HepG2 (cell line): ENCODE measurements around the gene TEDC2. TPM values are rescaled to one million over a fixed set of nuclear protein-coding genes. Genes with fewer than 3 reads are reported as not detected.

ENCODE experiments used
- AGO1 ChIP-seq: fragments of 200-400 bp; formaldehyde crosslinking; IDR thresholded peaks from 2 replicates; pipeline ENCODE4 v1.6.1; 2017; ENCODE audit warnings: mild to moderate bottlenecking, low read depth, low read length, moderate library complexity; ENCODE audit not compliant: poor library complexity, severe bottlenecking
- AHR ChIP-seq: IDR thresholded peaks from 2 replicates; pipeline ENCODE4 v1.6.1; 2018; ENCODE audit warnings: missing genetic modification reagents, missing compliant biosample characterization
- BRCA1 ChIP-seq: sonication (generic); formaldehyde crosslinking; IDR thresholded peaks from 2 replicates; pipeline ENCODE4 v1.4.0; 2020; ENCODE audit warnings: missing genetic modification reagents
- HMGA1 ChIP-seq: sonication (generic); formaldehyde crosslinking; conservative IDR thresholded peaks from 2 replicates; pipeline ENCODE4 v1.4.0; 2020; ENCODE audit warnings: missing genetic modification reagents
- KAT7 ChIP-seq: IDR thresholded peaks from 2 replicates; pipeline ENCODE4 v1.6.1; 2018; ENCODE audit warnings: borderline replicate concordance, missing compliant biosample characterization
- MYC ChIP-seq: sonication (generic); formaldehyde crosslinking; IDR thresholded peaks from 2 replicates; pipeline ENCODE4 v1.9.0; 2021; ENCODE audit warnings: missing genetic modification reagents, borderline replicate concordance
- NFAT5 ChIP-seq: sonication (generic); formaldehyde crosslinking; IDR thresholded peaks from 2 replicates; pipeline ENCODE4 v1.4.0; 2020; ENCODE audit warnings: missing genetic modification reagents
- NFRKB ChIP-seq: fragments of 450-650 bp; IDR thresholded peaks from 2 replicates; pipeline ENCODE4 v1.6.1; 2017
- NR2C2 ChIP-seq: sonication (generic); formaldehyde crosslinking; IDR thresholded peaks from 2 replicates; pipeline ENCODE4 v1.4.0; 2020; ENCODE audit warnings: missing genetic modification reagents, mild to moderate bottlenecking, moderate library complexity, borderline replicate concordance
- SRY ChIP-seq: sonication (generic); formaldehyde crosslinking; IDR thresholded peaks from 2 replicates; pipeline ENCODE4 v1.8.0; 2022; ENCODE audit warnings: mild to moderate bottlenecking, missing genetic modification reagents
- ZNF354B ChIP-seq: sonication (generic); formaldehyde crosslinking; IDR thresholded peaks from 2 replicates; pipeline ENCODE4 v1.8.0; 2022; ENCODE audit warnings: mild to moderate bottlenecking, missing genetic modification reagents
- ZNF749 ChIP-seq: sonication (generic); formaldehyde crosslinking; IDR thresholded peaks from 2 replicates; pipeline ENCODE4 v1.8.0; 2022; ENCODE audit warnings: mild to moderate bottlenecking, missing genetic modification reagents, moderate library complexity, borderline replicate concordance
- polyA plus RNA-seq, 8 experiments: library from polyadenylated mRNA; depleted of rRNA in 3 of 8; stranded (reverse) in 7 of 8; unstranded in 1 of 8; fragments of >200 nt; fragmentation: Illumina TruSeq in 4 of 8; extraction: Trizol in 4 of 8; gene quantifications; 2 replicates each; pipeline versions ENCODE4 v1.2.1 to v1.2.3, GENCODE V29; 2011 to 2016; ENCODE audit warnings: low read depth in 4 of 8, missing spikeins in 1 of 8, mixed read lengths in 1 of 8; ENCODE audit not compliant: insufficient read depth in 1 of 8
- total RNA-seq, 5 experiments: library from RNA; depleted of rRNA; stranded (reverse); fragments of >200 nt; fragmentation: Illumina TruSeq; extraction: Trizol; gene quantifications; 2 replicates each; pipeline ENCODE4 v1.2.3, GENCODE V29; 2016; ENCODE audit warnings: low read depth in 1 of 5
- TF ChIP-seq, protein P1 (sequence below), 2 experiments: fragments of 450-650 bp in 1 of 2; sonication (generic) in 1 of 2; formaldehyde crosslinking in 1 of 2; IDR thresholded peaks; 2 replicates each; pipeline versions ENCODE4 v1.6.1 to v1.8.0; 2016 to 2022; ENCODE audit warnings: antibody characterized with exemption in 1 of 2, mild to moderate bottlenecking in 1 of 2, missing genetic modification reagents in 1 of 2
- TF ChIP-seq, protein P2 (sequence below): sonication (generic); formaldehyde crosslinking; IDR thresholded peaks from 2 replicates; pipeline ENCODE4 v1.4.0; 2020; ENCODE audit warnings: missing genetic modification reagents

Gene TEDC2
- total and polyA plus RNA-seq, 2 of the 13 experiments (the other 11 are each of a cell fraction or from before 2014, with no cell fraction given), result 6.2 to 24.4 TPM

- TF ChIP-seq NFAT5 (no peak), SRY (CRISPR knock-in tag) (no peak), AGO1 (peak; percentile 51), ZNF749 (CRISPR knock-in tag) (no peak), KAT7 (no peak), BRCA1 (CRISPR knock-in tag) (no peak), NR2C2 (CRISPR knock-in tag) (no peak), ZNF354B (CRISPR knock-in tag) (no peak), MYC (no peak; the same call in 1 of the 2 replicates), AHR (CRISPR knock-in tag) (0 out of 2 replicates have a peak, but pooled peaks have one; percentile 12), NFRKB (no peak), HMGA1 (CRISPR knock-in tag) (no peak)
- TF ChIP-seq, protein P1, sequence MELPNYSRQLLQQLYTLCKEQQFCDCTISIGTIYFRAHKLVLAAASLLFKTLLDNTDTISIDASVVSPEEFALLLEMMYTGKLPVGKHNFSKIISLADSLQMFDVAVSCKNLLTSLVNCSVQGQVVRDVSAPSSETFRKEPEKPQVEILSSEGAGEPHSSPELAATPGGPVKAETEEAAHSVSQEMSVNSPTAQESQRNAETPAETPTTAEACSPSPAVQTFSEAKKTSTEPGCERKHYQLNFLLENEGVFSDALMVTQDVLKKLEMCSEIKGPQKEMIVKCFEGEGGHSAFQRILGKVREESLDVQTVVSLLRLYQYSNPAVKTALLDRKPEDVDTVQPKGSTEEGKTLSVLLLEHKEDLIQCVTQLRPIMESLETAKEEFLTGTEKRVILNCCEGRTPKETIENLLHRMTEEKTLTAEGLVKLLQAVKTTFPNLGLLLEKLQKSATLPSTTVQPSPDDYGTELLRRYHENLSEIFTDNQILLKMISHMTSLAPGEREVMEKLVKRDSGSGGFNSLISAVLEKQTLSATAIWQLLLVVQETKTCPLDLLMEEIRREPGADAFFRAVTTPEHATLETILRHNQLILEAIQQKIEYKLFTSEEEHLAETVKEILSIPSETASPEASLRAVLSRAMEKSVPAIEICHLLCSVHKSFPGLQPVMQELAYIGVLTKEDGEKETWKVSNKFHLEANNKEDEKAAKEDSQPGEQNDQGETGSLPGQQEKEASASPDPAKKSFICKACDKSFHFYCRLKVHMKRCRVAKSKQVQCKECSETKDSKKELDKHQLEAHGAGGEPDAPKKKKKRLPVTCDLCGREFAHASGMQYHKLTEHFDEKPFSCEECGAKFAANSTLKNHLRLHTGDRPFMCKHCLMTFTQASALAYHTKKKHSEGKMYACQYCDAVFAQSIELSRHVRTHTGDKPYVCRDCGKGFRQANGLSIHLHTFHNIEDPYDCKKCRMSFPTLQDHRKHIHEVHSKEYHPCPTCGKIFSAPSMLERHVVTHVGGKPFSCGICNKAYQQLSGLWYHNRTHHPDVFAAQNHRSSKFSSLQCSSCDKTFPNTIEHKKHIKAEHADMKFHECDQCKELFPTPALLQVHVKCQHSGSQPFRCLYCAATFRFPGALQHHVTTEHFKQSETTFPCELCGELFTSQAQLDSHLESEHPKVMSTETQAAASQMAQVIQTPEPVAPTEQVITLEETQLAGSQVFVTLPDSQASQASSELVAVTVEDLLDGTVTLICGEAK (IDR thresholded peaks at IDR 0.05), result no peak
- TF ChIP-seq, protein P1 (CRISPR knock-in tag; IDR thresholded peaks at IDR 0.05), result no peak
- TF ChIP-seq, protein P2, sequence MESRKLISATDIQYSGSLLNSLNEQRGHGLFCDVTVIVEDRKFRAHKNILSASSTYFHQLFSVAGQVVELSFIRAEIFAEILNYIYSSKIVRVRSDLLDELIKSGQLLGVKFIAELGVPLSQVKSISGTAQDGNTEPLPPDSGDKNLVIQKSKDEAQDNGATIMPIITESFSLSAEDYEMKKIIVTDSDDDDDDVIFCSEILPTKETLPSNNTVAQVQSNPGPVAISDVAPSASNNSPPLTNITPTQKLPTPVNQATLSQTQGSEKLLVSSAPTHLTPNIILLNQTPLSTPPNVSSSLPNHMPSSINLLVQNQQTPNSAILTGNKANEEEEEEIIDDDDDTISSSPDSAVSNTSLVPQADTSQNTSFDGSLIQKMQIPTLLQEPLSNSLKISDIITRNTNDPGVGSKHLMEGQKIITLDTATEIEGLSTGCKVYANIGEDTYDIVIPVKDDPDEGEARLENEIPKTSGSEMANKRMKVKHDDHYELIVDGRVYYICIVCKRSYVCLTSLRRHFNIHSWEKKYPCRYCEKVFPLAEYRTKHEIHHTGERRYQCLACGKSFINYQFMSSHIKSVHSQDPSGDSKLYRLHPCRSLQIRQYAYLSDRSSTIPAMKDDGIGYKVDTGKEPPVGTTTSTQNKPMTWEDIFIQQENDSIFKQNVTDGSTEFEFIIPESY (CRISPR knock-in tag), result peak; percentile 59; the same call in 1 of the 2 replicates
Observed at GRCh38 chr16:2472488-2472864, 12.6 kb downstream of the TEDC2 start (continued).
